Panc1 (cell line): ENCODE data around the gene TCF25. TPM values are rescaled to one million over a fixed set of nuclear protein-coding genes. Genes with fewer than 3 reads are reported as not detected.

Experiments
- ATAC-seq: fragments of 200-7000 bp; cut with Tn5 transposase; 2 replicates; pipeline ENCODE4 v1.9.1; 2020; ENCODE audit warnings: mild to moderate bottlenecking, moderate library complexity
- BruUV-seq: library from RNA; stranded (reverse); fragments of 400-500 nt; replicated peaks from 2 replicates; lab custom pipeline; 2021; lab: Mats Ljungman, UMichigan
- CTCF ChIA-PET: fragments of 300-600 bp; sonication (Branson Sonifier 250); formaldehyde crosslinking; loops from one replicate; lab custom pipeline; 2022; ENCODE audit warnings: antibody characterized with exemption; lab: Charles Lee
- POLR2A ChIA-PET: fragments of 300-600 bp; sonication (Branson Sonifier 250); formaldehyde crosslinking; loops from one replicate; lab custom pipeline; 2022; ENCODE audit warnings: antibody characterized with exemption; lab: Charles Lee
- DNase-seq: peaks from one replicate; pipeline ENCODE4 v3.0.0-alpha.2; 2010; ENCODE audit warnings: low read depth, low spot score
- H3K27ac ChIP-seq: 2 replicates; pipeline ENCODE4 v1.5.1; 2011; ENCODE audit warnings: mild to moderate bottlenecking, low read length, inconsistent platforms
- H3K27me3 ChIP-seq: fragments of 200-500 bp; sonication (Bioruptor generic); 2 replicates; pipeline ENCODE4 v1.6.0; 2014; ENCODE audit warnings: low read length, inconsistent platforms; ENCODE audit not compliant: control insufficient read depth, insufficient read depth
- H3K36me3 ChIP-seq: fragments of 200-500 bp; sonication (Bioruptor generic); 2 replicates; pipeline ENCODE4 v1.5.1; 2014; ENCODE audit warnings: inconsistent platforms, mild to moderate bottlenecking, low read length, moderate library complexity; ENCODE audit not compliant: control insufficient read depth, insufficient read depth
- H3K4me1 ChIP-seq: 2 replicates; pipeline ENCODE4 v1.5.1; 2011; ENCODE audit warnings: inconsistent platforms, mild to moderate bottlenecking, low read length, moderate library complexity; ENCODE audit not compliant: control insufficient read depth, insufficient read depth
- H3K4me3 ChIP-seq, 2 experiments: 2 replicates each; pipeline ENCODE4 v1.5.1; 2011 to 2012; ENCODE audit warnings: low read depth in 2 of 2, low read length in 2 of 2, mild to moderate bottlenecking in 2 of 2, inconsistent platforms in 1 of 2, moderate library complexity in 1 of 2
- H3K9me3 ChIP-seq: fragments of 200-500 bp; sonication (Bioruptor generic); 2 replicates; pipeline ENCODE4 v1.5.1; 2014; ENCODE audit warnings: low read depth, mild to moderate bottlenecking, inconsistent platforms, low read length, moderate library complexity; ENCODE audit not compliant: control insufficient read depth, insufficient read depth
- POLR2AphosphoS5 ChIP-seq: IDR thresholded peaks from 2 replicates; pipeline ENCODE4 v1.6.1; 2012; ENCODE audit warnings: mild to moderate bottlenecking, low read depth, low read length, moderate library complexity
- REST ChIP-seq, 2 experiments: IDR thresholded peaks; 2 replicates each; pipeline ENCODE4 v1.6.1; 2011 to 2012; ENCODE audit warnings: low read depth in 2 of 2, control low read depth in 1 of 2, low read length in 1 of 2, mild to moderate bottlenecking in 1 of 2, moderate library complexity in 1 of 2; ENCODE audit not compliant: insufficient read depth in 1 of 2
- SIN3A ChIP-seq: IDR thresholded peaks from 2 replicates; pipeline ENCODE4 v1.6.1; 2012; ENCODE audit warnings: low read depth, mild to moderate bottlenecking, low read length, moderate library complexity, borderline replicate concordance; ENCODE audit not compliant: insufficient read depth
- TCF7L2 ChIP-seq: IDR thresholded peaks from 2 replicates; pipeline ENCODE4 v1.6.1; 2011; ENCODE audit warnings: mild to moderate bottlenecking, low read depth, low read length, inconsistent platforms
- in situ Hi-C: cut with HindIII; loops from 2 replicates; pipeline ENCODE4 v1.10.0; 2016; ENCODE audit warnings: low sequenced_read_pairs, low pct_unique_long_range_greater_than_20kb
- intact Hi-C: fragments of 100-400 bp; cut with micrococcal nuclease; formaldehyde crosslinking; loops from one replicate; pipeline ENCODE4 v1.10.0; 2022; ENCODE audit not compliant: unreplicated experiment
- total RNA-seq: library from RNA; stranded (reverse); gene quantifications from one replicate; pipeline ENCODE4 v1.2.1, GENCODE V29; 2021; ENCODE audit not compliant: unreplicated experiment
- TF ChIP-seq, protein P1 (sequence below): fragments of 450-650 bp; IDR thresholded peaks from 2 replicates; pipeline ENCODE4 v1.5.1; 2017; ENCODE audit warnings: mild to moderate bottlenecking

Gene TCF25
- total RNA-seq, 1 experiment from 2014 or later: 144 TPM

GRCh38 chr16:89898201-89898967 is 25.0 kb downstream of the TCF25 start:
- DNase-seq (no peak), ATAC-seq (no peak)
- Histone ChIP-seq H3K4me3 (no peak overlapping the region), H3K9me3 (no peaks in the 10 kb centered on the region), H3K27me3 (no peaks in the 10 kb centered on the region), H3K4me1 (no peaks in the 10 kb centered on the region), H3K36me3 (no peaks in the 10 kb centered on the region; the same call in 1 of the 2 replicates), H3K27ac (no peak overlapping the region)
- no TSS peak for BruUV-seq
- in situ Hi-C loops (no loop called here), intact Hi-C loops (no loop called here)
- POLR2A ChIA-PET: no interaction called here
- CTCF ChIA-PET: no interaction called here
- no peak for TF ChIP-seq TCF7L2
- no peak for TF ChIP-seq POLR2AphosphoS5
- no peak for TF ChIP-seq REST (IDR thresholded peaks at IDR 0.05; ENCODE audit: insufficient read depth in 1 of 2, low read depth in 2 of 2, low read length in 1 of 2)
- TF ChIP-seq, protein P1, sequence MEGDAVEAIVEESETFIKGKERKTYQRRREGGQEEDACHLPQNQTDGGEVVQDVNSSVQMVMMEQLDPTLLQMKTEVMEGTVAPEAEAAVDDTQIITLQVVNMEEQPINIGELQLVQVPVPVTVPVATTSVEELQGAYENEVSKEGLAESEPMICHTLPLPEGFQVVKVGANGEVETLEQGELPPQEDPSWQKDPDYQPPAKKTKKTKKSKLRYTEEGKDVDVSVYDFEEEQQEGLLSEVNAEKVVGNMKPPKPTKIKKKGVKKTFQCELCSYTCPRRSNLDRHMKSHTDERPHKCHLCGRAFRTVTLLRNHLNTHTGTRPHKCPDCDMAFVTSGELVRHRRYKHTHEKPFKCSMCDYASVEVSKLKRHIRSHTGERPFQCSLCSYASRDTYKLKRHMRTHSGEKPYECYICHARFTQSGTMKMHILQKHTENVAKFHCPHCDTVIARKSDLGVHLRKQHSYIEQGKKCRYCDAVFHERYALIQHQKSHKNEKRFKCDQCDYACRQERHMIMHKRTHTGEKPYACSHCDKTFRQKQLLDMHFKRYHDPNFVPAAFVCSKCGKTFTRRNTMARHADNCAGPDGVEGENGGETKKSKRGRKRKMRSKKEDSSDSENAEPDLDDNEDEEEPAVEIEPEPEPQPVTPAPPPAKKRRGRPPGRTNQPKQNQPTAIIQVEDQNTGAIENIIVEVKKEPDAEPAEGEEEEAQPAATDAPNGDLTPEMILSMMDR: no peak
- TF ChIP-seq SIN3A: no peak

DNA sequence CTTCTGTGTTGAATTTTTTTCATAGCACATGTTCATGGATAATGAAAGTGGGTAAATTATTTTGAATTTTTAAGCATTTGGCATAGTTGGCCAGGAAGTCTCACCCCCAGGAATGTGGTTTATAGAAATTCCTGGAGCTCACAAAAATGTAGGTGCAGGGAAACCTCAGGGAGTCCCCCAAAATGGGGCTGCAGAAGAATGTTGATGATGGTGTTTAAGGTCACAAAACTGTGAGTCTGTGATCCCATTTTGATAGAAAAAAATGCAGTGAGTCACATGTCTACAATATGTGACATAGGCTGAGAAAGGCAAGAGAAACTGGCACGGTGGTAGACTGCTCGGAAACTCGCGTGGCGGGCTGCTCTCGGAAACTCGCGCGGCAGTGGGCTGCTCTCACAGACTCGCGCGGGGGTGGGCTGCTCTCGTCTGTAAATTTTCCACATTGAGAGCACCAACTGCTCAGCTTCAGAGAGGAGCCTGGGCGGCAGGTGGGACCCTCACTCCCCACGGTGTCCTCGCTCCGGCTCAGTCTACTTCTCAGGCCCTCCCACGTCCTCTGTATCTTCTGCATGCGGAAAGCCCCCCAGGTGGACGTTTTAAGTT is 26.6 kb downstream of the TCF25 start:
- DNase-seq: no peak
- POLR2A ChIA-PET: no interaction called here
- no peak for ATAC-seq
- CTCF ChIA-PET: no interaction called here
- in situ Hi-C loops (no loop called here), intact Hi-C loops (no loop called here)
- no TSS peak for BruUV-seq
- Histone ChIP-seq H3K4me3 (no peak overlapping the region), H3K4me1 (no peaks in the 10 kb centered on the region), H3K9me3 (no peaks in the 10 kb centered on the region), H3K27me3 (no peaks in the 10 kb centered on the region), H3K27ac (no peak overlapping the region), H3K36me3 (no peaks in the 10 kb centered on the region; the same call in 1 of the 2 replicates)
- no peak for TF ChIP-seq REST (IDR thresholded peaks at IDR 0.05; ENCODE audit: insufficient read depth in 1 of 2, low read depth in 2 of 2, low read length in 1 of 2)
- no peak for TF ChIP-seq SIN3A
